ENCODE data around the gene REG4.
A peak's percentile ranks its signal among the peaks of the same experiment; 100 is the strongest.
"Not testable (repeated sequence)": the region's sequence is repeated elsewhere in the genome, so short reads cannot be mapped to it uniquely, and the experiment has no call there.

Gene REG4

GRCh38 chr1:119811387-119811786 lies at the start of gene REG4:
TSS of gene REG4 (minus strand) at chr1:119811460. CDS start at chr1:119808769, 2,691 bp downstream.
- DNase-seq (ENCODE audit: low read depth): no peak
- no peak within 1 kb of the TSS for H3K4me3 ChIP-seq (ENCODE audit: low read depth, low read length)
- no peak for TF ChIP-seq CTCF (conservative IDR thresholded peaks at IDR 0.05; ENCODE audit: low read depth, low read length)

GRCh38 chr1:119859647-119860046 lies 48.4 kb upstream of the REG4 start:
- H3K4me3 ChIP-seq (ENCODE audit: low read depth, low read length): no peak overlapping the region
- DNase-seq (ENCODE audit: low read depth): peak; percentile 78
- no peak for TF ChIP-seq CTCF (conservative IDR thresholded peaks at IDR 0.05; ENCODE audit: low read depth, low read length)

GRCh38 chr1:119858556-119859214 lies 47.4 kb upstream of the REG4 start:
- not testable (repeated sequence) for H3K4me3 ChIP-seq (ENCODE audit: low read depth, low read length); DNase-seq (ENCODE audit: low read depth)

- DNase-seq (ENCODE audit: low read depth): no peak
- TF ChIP-seq CTCF (conservative IDR thresholded peaks at IDR 0.05; ENCODE audit: low read depth, low read length): no peak
- H3K4me3 ChIP-seq (ENCODE audit: low read depth, low read length): no peak overlapping the region
These were observed 46.9 kb upstream of the REG4 start for GRCh38 chr1:119858126-119858525.

- TF ChIP-seq CTCF (conservative IDR thresholded peaks at IDR 0.05; ENCODE audit: low read depth, low read length): no peak
- no peak for DNase-seq (ENCODE audit: low read depth)
- H3K4me3 ChIP-seq (ENCODE audit: low read depth, low read length): no peak overlapping the region
These were observed 41.9 kb upstream of the REG4 start for GRCh38 chr1:119853155-119853554.

- peak; percentile 31 for DNase-seq (ENCODE audit: low read depth)
- TF ChIP-seq CTCF (conservative IDR thresholded peaks at IDR 0.05; ENCODE audit: low read depth, low read length): peak; percentile 55
- H3K4me3 ChIP-seq (ENCODE audit: low read depth, low read length): not testable (repeated sequence)
These were observed 32.9 kb upstream of the REG4 start for GRCh38 chr1:119844206-119844605.

GRCh38 chr1:119841306-119841705 lies 30.0 kb upstream of the REG4 start:
- no peak for DNase-seq (ENCODE audit: low read depth)
- no peak for TF ChIP-seq CTCF (conservative IDR thresholded peaks at IDR 0.05; ENCODE audit: low read depth, low read length)
- H3K4me3 ChIP-seq (ENCODE audit: low read depth, low read length): no peak overlapping the region

Data from choroid plexus epithelial cell (primary cell).